Nucleus accumbens (tissue), 56 donors: ENCODE results near the gene AGBL4.

Experiments used
- DNase-seq, 56 donors: peaks; one replicate each; lab custom pipeline; 2025; lab: John Stamatoyannopoulos, UW

Gene AGBL4

DNA sequence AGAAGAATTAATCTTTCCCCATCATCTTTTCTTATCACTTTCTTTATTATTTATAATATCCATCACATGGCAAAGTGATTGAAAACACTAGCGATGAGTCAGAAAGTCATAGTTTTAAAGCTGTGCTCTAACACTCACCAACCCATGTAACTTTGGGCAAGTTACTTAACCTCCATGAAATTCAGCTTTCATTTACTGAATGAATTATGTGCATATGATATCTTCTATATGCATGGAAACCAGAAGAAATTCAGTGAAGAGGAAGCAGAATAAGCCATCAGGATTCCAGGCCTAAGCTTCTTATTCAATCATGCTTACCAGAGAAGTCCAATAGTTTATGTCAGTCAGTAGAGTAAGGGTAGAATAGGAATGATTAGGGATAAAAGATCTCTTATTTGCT lies 300.1 kb downstream of the AGBL4 start:
- no peak for DNase-seq

DNA sequence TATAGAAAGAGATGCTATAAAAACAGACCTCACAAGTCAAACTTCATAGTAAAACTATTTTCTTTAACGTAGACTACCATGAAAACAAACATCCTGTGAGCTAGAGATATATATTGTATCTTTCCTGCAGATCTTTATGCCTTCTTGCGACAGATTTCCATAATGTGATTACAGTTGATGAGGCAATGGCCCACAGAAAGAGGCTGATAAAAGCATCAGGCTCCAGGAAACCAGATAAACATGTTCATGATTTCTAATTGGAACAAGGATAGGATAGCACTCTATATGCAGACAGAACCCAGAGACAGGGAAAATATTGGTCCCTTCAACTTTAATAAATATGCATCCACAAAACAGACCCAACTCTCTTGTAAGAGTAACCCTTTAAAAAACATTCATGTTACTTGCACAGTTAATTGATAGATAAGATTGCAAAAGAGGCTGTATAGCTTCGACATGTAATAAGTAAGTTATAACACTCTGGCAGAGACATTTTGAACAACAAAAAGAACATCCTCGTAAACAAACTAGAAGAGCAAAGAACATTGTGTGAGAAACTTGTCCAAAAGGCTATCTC lies 329.4 kb downstream of the AGBL4 start:
- DNase-seq = no peak

DNA sequence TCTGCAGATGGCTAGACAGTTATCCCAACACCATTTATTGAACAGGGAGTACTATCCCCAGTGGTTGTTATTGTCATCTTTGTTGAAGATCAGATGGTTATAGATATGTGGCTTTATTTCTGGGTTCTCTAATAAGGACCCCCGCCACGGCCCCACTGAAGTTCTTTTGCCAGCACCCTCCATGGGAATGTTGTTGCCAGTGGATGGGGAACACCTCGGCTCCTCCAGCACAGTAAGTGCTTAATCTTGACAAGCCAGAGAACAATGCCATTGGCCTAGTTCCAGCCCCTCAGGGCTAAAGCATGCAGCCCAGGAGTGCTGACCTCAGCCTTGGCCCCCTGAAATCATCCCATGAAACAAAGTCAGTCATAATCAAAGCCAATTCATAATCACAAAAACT lies 337.6 kb downstream of the AGBL4 start:
- no peak for DNase-seq

DNA sequence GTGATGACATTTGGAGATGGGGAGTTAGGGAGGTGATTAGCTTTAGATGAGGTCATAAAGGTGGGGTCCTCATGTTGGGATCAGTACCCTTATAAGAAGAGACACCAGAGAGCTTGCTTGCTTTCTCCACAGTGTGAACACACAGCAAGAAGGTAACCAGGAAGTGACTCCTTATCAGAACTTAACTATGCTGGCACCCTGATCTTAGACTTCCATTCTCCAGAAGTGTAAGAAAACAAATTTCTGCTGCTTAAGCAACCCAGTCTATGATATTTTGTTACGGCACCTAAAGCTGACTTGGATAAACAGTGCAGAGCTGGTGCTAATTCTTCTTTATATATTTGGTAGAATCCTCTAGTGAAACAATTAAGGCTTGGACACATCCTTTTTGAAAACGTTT lies 346.0 kb downstream of the AGBL4 start:
- DNase-seq = no peak

DNA sequence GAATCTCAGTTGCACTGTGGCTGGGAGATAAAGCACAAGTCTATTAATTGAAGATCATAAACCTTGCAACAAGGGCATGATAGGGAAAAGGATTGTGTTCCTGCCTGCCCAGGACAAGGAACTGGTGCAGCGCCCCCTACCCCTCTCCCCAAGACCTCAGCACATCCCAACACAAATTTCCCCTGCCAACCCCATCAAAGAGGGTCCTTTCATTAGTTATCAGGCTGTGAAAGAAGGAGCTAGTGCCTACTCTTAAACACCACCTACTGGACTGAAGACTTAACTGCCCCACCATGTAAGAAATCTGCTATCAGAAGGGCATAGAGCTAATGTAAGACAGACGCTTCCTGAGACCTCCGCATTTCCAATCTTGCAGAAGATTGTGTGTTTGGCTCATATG lies 372.6 kb downstream of the AGBL4 start:
- DNase-seq = no peak

DNA sequence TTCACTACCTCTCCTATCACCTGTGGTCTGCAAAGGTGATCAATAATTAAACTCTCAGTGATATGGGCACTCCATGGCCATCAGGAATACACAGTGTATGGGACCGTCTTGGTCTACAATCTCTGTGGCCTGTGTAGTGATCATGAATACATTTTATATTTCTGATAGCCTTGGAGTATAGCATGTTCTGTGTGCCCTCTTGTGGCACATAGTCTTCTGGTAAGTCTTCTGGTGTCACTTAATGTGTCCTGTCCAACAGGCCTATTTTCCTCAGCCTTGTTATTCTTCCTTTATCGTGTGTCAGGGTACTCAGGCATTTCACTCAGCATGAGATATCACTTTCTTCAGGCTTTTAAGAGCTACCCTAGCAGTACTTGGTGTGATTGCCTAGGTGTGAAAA lies 393.6 kb downstream of the AGBL4 start:
- DNase-seq = no peak

DNA sequence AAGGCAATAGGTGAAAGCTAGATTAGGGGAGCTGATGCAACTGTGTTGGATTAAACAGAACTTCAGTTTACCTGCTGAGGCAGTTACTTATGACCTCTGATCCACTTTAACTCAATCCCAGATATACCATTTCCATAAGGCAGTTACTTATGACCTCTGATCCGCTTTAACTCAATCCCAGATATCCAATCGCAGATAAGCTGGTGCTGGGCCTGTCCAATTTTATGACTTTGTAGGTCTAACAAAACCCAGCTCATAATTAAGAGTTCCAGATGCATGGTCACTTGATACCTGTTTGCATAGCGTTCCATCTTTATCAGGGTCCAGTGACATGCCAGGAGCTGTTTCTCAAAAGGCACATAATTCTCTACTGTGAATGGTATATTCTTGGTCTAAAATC lies 396.0 kb downstream of the AGBL4 start:
- no peak for DNase-seq

DNA sequence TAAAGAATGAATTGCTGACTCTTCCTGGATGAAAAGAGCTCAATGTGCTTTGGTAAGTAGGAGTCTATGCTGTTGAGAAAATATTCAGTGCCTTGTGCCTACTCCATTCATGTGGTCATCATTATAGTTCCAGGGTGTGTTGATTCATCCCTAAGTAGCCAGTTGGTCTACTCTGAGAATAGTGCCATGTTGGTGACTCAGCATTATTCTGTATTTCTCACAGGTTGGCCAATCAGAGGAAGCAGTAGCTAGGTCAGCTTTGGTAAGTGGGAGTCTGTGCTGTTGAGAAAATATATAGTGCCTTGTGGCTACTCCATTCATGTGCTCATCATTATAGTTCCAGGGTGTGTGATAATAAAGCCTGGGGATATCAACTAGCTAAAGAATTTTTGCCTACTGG lies 397.3 kb downstream of the AGBL4 start:
- DNase-seq = no peak

DNA sequence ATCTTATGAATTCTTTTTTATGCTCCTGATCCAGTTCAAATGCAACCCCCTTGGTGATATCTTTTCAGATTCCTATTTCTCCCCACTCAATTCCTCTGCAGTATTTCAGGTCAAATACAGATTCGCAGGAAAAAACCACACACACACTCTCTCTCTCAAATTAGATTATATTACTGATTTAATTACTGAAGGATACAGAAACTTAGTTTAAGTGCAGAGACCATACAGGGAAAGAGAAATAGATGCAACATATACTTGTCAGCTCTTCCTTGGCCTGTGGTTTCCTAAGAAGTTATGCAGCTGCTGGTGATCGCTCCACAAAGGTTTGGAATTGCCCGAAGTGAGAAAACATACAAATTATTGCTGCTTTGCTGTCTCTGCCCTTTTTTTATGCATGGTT lies 400.9 kb downstream of the AGBL4 start:
- DNase-seq = no peak

DNA sequence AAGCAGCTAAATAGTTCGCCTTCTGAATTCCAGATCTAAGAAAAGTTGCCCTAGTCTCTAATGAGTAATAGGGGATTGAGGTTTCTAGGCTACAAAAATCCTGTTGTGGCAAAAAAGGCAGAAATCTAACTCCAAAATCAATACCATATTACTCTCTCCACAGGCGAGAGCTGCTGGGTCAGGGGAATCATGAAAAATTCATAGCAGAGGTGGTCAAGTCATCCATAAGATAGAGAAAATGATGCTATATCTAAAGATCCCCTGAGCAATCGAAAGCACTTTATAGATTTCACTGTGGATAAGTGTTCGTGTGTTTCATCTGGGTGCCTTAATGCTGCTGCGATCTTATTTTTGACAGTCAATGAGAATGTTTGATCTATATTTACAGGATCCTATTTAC lies 417.7 kb downstream of the AGBL4 start:
- no peak for DNase-seq

DNA sequence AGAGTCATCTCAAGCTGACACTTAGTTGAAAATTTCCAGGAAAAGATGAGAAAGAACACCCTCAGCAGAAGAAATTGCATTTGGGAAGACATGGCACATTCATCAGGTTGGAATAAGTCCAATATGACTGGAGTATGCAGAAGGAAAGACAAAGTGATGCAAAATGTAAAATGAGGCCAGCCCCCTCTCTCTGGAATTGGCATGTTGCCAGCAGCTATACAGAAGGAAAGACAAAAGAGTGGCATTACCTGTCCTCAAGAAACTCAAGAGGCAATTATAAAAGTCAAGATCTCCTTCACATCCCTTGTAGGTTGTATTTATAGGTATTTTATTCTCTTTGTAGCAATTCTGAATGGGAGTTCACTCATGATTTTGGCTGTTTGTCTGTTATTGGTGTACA lies 426.3 kb downstream of the AGBL4 start:
- DNase-seq = no peak

DNA sequence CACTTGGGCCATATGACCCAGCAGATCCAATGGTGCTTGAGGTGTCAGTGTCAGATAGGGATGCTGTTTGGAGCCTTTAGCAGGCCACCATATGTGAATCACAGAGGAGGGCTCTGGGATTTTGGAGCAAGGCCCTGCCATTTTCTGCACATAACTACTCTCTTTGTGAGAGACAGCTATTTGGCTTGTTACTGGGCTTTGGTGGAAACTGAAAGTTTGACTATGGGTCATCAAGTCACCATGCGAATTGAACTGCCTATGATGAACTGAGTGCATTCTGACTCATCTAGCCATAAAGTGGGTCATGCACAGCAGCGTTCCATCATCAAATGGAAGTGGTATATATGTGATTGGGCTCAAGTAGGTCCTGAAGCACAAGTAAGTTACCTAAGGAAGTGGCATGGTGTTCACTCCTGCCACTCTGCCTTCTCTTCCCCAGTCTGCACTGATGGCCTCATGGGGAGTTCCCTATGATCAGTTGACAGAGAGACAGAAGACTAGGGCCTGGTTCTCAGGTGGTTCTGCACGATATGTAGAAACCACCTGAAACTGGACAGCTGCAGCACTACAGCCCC lies 447.3 kb downstream of the AGBL4 start:
- DNase-seq = no peak

DNA sequence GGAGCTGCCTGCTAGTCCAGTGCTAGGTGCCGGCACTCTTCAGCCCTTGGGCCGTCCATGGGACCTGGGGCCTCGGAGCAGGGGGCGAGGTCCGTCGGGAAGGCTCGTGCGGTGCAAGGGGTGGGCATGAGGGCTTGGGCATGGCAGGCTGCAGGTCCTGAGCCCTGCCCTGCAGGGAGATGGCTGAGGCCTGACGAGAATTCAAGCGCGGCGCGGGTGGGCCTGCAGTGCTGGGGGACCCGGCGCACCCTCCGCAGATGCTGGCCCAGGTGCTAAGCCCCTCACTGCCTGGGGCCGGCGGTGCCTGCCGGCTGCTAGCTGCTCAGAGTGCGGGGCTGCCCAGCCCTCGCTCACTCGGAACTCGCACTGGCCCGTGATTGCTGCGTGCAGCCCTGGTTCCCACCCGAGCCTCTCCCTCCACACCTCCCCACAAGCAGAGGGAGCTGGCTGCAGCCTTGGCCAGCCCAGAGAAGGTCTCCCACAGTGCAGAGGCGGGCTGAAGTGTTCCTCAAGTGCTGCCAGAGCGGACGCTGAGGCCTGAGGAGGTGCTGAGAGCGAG lies 467.0 kb downstream of the AGBL4 start:
- no peak for DNase-seq

DNA sequence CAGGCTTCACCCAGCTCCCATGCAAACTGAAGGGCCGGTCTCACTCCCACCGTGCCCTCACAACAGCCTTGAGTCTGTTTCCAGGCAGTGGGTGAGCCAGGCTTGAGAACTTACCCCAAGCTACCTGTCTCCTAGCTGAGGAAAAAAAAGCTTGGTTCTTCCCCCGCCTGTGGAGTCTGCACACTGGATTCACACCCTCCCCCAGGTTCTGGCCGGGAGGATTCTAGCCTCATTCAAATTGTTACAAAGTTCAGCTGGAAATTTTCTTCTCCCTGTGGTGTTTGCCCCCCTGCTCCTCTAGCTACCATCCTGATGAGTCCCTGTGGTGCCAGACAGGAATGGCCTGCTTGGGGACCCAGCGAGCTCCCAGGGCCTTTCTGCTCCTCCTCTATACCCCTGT lies 471.7 kb downstream of the AGBL4 start:
- no peak for DNase-seq

DNA sequence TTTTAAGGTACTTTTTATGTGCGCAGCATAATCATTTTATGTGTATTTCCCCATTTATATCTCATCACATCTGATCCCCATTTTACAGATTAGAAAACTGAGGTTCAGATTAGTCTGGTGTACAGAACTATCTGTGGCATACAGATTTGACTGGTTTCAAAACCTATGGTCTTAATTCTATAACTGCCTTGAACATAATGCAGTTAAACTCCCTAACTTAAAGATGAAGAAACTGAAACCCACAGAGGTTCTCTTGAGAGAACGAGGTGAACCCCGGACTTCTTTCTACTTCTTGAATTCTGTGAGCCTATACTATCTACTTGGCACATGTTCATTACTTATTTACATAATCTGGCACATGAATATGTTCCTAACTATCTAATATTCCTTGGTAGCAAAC lies 479.1 kb downstream of the AGBL4 start:
- DNase-seq = no peak

DNA sequence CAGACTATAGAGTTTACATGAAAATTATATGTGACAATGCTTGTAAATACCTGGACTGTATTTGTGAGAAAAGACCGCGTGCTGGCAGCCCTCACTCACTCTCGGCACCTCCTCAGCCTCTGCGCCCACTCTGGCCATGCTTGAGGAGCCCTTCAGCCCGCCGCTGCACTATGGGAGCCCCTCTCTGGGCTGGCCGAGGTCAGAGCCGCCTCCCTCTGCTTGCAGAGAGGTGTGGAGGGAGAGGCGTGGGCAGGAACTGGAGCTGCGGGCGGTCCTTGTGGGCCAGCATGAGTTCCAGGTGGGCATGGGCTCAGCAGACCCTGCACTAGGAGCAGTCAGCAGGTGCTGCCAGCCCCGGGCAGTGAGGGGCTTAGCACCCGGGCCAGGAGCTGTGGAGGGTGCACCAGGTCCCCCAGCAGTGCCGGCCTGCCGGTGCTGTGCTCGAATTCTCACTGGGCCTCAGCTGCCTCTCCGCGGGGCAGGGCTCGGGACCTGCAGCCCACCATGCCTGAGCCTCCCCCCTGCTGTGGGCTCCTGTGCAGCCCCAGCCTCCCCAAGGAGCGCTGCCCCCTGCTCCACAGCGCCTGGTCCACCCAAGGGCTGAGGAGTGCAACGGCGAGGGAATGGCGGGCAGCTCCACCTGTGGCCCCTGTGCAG lies 482.5 kb downstream of the AGBL4 start:
- DNase-seq = no peak

DNA sequence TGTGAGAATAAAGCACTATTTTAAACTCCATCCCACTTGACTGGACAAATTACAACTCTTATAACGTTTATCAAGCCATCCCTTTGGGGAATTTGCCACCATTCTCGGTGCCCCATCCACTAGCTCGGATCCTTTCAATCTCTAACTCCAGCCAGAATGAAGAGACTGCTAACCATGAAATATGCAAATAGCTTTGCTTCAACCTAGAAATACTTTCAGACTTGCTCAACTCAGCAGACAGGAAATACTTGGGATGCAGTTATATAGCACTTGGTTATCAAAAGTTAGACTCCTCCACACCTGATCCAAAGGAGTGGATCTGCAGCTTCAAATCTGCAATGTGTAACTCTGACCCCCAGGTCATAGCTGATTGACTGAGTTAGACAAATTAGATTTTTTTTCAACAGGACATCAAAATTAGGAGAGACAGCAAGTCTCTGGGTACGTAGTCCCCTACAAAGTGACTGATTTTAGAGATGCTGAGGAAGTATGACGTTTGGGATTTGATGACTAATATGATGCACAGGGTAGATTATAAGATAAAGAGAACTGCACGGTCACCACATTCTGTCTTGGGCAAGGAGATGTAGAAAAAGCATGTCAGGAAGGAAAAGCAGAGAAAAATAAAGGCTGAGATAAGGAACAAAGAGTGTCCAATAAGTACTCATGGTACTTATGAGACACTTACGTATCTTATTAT lies 496.0 kb downstream of the AGBL4 start:
- DNase-seq = no peak

DNA sequence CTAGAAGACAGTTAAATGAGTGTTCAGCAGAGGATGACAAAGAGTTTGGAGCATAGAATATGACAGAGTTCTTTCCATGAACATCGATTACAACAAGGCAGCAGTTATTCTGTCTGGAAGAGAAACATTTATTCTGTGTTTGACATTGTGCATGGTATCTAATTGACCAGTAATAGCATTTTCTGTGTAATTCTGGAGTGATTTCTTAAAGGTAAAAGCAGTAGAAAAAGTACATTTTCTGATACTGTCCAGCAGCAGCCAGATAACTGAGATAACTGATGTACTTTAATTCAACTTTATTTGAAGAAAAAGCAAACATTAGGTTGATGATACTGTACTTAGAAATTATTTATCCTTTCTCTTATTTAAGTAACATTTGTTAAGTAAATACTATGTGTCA lies 497.1 kb downstream of the AGBL4 start:
- no peak for DNase-seq

DNA sequence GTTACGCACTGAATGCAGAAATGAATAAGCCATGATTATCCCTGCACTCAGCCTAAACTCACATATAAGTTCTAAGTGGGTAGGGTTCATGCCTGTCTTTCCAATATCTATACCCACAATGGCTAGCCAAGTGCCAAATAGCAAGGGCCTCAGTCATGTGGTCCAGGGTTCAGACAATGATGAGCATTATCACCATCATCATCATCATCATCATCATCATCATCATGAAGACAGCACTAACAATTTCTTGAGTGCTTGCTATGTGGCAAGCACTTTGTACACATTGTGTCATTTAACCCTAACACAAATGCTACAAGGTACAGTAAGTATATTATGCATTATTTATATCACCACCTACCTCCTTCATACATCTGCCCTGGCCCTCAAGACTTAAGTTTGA lies 500.0 kb downstream of the AGBL4 start:
- DNase-seq = no peak

DNA sequence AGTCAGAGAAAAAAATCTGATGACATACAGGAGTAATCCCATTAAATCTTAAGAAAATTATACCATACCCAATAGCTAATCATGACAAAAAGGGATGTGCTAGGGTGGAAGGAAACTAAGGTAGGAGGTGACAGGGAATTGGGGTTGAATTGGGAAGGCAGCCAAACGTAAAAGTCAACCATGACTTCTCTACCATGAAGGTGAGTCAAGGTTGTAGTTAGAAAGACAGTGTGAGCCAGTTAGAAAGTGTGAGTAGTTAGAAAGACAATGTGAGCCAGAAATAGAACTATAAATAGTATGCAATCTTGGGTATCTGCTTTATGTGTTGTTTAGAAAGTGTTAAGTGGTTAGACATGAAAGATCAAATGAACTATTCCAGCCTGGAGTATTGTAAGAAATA lies 556.8 kb downstream of the AGBL4 start:
- no peak for DNase-seq

DNA sequence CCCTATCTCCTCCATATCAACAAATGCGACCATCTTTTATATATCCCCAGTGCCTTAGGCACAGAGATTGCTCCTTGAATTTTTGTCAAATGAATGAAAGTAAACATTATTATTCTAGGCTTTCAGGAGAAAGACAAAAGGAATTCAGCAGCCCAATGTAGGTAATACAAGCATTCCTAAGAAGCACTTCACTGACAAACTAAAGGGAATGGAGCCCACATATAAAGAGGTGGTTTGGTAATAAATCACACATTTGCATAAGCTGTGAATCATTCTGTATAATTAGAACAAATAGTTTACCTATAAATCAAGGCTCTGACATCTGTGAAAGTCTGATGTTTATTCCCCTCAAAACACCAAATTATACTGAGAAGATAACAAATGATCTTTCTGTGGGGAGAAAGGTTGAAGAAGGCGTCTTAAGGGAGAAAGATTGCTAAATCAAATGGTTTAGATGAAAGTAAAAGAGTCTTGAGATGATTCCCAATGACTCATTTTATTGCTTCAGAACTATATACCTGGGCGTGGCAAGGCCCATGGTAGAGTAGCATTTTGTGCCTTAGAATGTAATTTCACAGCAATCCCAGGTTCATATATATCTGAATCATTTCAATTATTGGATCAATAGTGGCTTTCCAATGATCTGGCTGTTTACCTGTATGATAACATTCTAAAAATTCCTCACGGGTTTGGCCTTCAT lies 558.1 kb downstream of the AGBL4 start:
- DNase-seq = no peak
